IMR-90 (cell line): Measurements from ENCODE around the gene ABCC4. TPM values are rescaled to one million over a fixed set of nuclear protein-coding genes. Genes with fewer than 3 reads are reported as not detected.

Source experiments
- ATAC-seq: fragments of 200-7000 bp; cut with Tn5 transposase; 2 replicates; pipeline ENCODE4 v1.9.1; 2020; ENCODE audit warnings: low read depth, mild to moderate bottlenecking, moderate library complexity
- BruUV-seq: library from RNA; stranded (reverse); fragments of 400-500 nt; replicated peaks from 2 replicates; lab custom pipeline; 2021; lab: Mats Ljungman, UMichigan
- CTCF ChIA-PET: fragments of 300-600 bp; formaldehyde crosslinking; extraction: SDS; loops from one replicate; lab custom pipeline; 2021; ENCODE audit warnings: antibody characterized with exemption; lab: Yijun Ruan, JAX
- POLR2A ChIA-PET: fragments of 300-600 bp; sonication (Branson Sonifier 250); formaldehyde crosslinking; loops from one replicate; lab custom pipeline; 2022; ENCODE audit warnings: antibody characterized with exemption; ENCODE audit not compliant: unreplicated experiment; lab: Charles Lee
- DNase-seq: peaks from one replicate; pipeline ENCODE4 v3.0.0; 2013
- H2AFZ ChIP-seq: replicated peaks from 2 replicates; pipeline ENCODE3; 2013; ENCODE audit warnings: low read length, mild to moderate bottlenecking; ENCODE audit not compliant: poor library complexity
- H2AK5ac ChIP-seq: 2 replicates; pipeline ENCODE4 v1.6.1; 2013; ENCODE audit warnings: low read depth, low read length, inconsistent platforms
- H2AK9ac ChIP-seq: replicated peaks from 2 replicates; pipeline ENCODE3; 2013; ENCODE audit warnings: mild to moderate bottlenecking, low read depth, low read length, moderate library complexity; ENCODE audit not compliant: poor library complexity
- H2BK120ac ChIP-seq: 2 replicates; pipeline ENCODE4 v1.6.1; 2013; ENCODE audit warnings: low read depth, low read length, inconsistent platforms
- H2BK15ac ChIP-seq: 3 replicates; pipeline ENCODE4 v1.6.1; 2013; ENCODE audit warnings: low read depth, low read length, inconsistent platforms
- H2BK20ac ChIP-seq: 2 replicates; pipeline ENCODE4 v1.6.1; 2013; ENCODE audit warnings: low read depth, mild to moderate bottlenecking, inconsistent platforms, low read length, moderate library complexity
- H2BK5ac ChIP-seq: 2 replicates; pipeline ENCODE4 v1.6.1; 2013; ENCODE audit warnings: mild to moderate bottlenecking, low read depth, low read length, inconsistent platforms; ENCODE audit not compliant: poor library complexity, severe bottlenecking
- H3K14ac ChIP-seq: replicated peaks from 2 replicates; pipeline ENCODE4 v1.6.1; 2013; ENCODE audit warnings: low read depth, low read length, inconsistent platforms
- H3K18ac ChIP-seq: 2 replicates; pipeline ENCODE4 v1.6.1; 2013; ENCODE audit warnings: low read depth, low read length, control low read depth
- H3K23ac ChIP-seq: 2 replicates; pipeline ENCODE4 v1.6.1; 2013; ENCODE audit warnings: low read depth, low read length, inconsistent platforms
- H3K27ac ChIP-seq: 2 replicates; pipeline ENCODE4 v1.5.1; 2013; ENCODE audit warnings: mild to moderate bottlenecking, control low read depth, low read length; ENCODE audit not compliant: insufficient read depth
- H3K27me3 ChIP-seq: 2 replicates; pipeline ENCODE4 v1.6.1; 2013; ENCODE audit warnings: low read length; ENCODE audit not compliant: control insufficient read depth, insufficient read depth
- H3K36me3 ChIP-seq: 2 replicates; pipeline ENCODE4 v1.6.1; 2013; ENCODE audit warnings: low read length, mixed read lengths; ENCODE audit not compliant: control insufficient read depth, insufficient read depth
- H3K4ac ChIP-seq: 2 replicates; pipeline ENCODE4 v1.6.1; 2013; ENCODE audit warnings: low read depth, low read length, inconsistent platforms
- H3K4me1 ChIP-seq: 2 replicates; pipeline ENCODE4 v1.6.1; 2013; ENCODE audit warnings: low read length, mixed read lengths; ENCODE audit not compliant: control insufficient read depth, insufficient read depth
- H3K4me2 ChIP-seq: 2 replicates; pipeline ENCODE4 v1.6.1; 2013; ENCODE audit warnings: low read depth, mild to moderate bottlenecking, control low read depth, low read length, moderate library complexity
- H3K4me3 ChIP-seq: 2 replicates; pipeline ENCODE4 v1.5.1; 2013; ENCODE audit warnings: low read depth, mild to moderate bottlenecking, control low read depth, low read length, moderate library complexity; ENCODE audit not compliant: insufficient read depth
- H3K56ac ChIP-seq: 2 replicates; pipeline ENCODE4 v1.6.1; 2013; ENCODE audit warnings: low read length, inconsistent platforms; ENCODE audit not compliant: insufficient read depth; ENCODE audit errors: extremely low read depth
- H3K79me1 ChIP-seq, 2 experiments: 2 replicates each; pipeline ENCODE4 v1.6.1; 2013; ENCODE audit warnings: low read length in 2 of 2, inconsistent platforms in 1 of 2, low read depth in 1 of 2
- H3K9ac ChIP-seq: 2 replicates; pipeline ENCODE4 v1.6.1; 2013; ENCODE audit warnings: low read depth, low read length, control low read depth
- H3K9me1 ChIP-seq: 2 replicates; pipeline ENCODE4 v1.6.1; 2013; ENCODE audit warnings: low read length, inconsistent platforms; ENCODE audit not compliant: insufficient read depth
- H3K9me3 ChIP-seq: 2 replicates; pipeline ENCODE4 v1.6.1; 2013; ENCODE audit warnings: low read length; ENCODE audit not compliant: control insufficient read depth, insufficient read depth
- H4K20me1 ChIP-seq: 2 replicates; pipeline ENCODE4 v1.6.1; 2013; ENCODE audit warnings: low read length, inconsistent platforms; ENCODE audit not compliant: insufficient read depth
- H4K5ac ChIP-seq: 2 replicates; pipeline ENCODE4 v1.6.1; 2013; ENCODE audit warnings: mild to moderate bottlenecking, low read depth, low read length, control low read depth
- H4K8ac ChIP-seq, 2 experiments: 2 replicates each; pipeline ENCODE4 v1.6.1; 2013; ENCODE audit warnings: low read depth in 2 of 2, low read length in 2 of 2, control low read depth in 1 of 2, inconsistent platforms in 1 of 2
- H4K91ac ChIP-seq: 2 replicates; pipeline ENCODE4 v1.6.1; 2013; ENCODE audit warnings: low read depth, low read length, inconsistent platforms; ENCODE audit not compliant: insufficient read depth
- CHD1 ChIP-seq: IDR thresholded peaks from 2 replicates; pipeline ENCODE4 v1.6.1; 2012; ENCODE audit warnings: low read depth, low read length, improper control_type of control experiment
- FOS ChIP-seq: fragments of 150-350 bp; IDR thresholded peaks from 2 replicates; pipeline ENCODE4 v1.6.1; 2016; ENCODE audit warnings: low read depth, low read length
- MAZ ChIP-seq: IDR thresholded peaks from 2 replicates; pipeline ENCODE4 v1.6.1; 2012; ENCODE audit warnings: low read depth, mild to moderate bottlenecking, low read length, improper control_type of control experiment, moderate library complexity, borderline replicate concordance
- MXI1 ChIP-seq: IDR thresholded peaks from 2 replicates; pipeline ENCODE4 v1.6.1; 2012; ENCODE audit warnings: low read depth, mild to moderate bottlenecking, low read length, moderate library complexity, borderline replicate concordance
- RCOR1 ChIP-seq: IDR thresholded peaks from 2 replicates; pipeline ENCODE4 v1.6.1; 2012; ENCODE audit warnings: mild to moderate bottlenecking, low read length, improper control_type of control experiment; ENCODE audit not compliant: insufficient replicate concordance
- WGBS, 2 experiments: methylation state at CpG; one replicate each; pipeline versions ENCODE4 v1.1.5 to v1.1.7; 2013; ENCODE audit warnings: missing lambda C conversion rate in 2 of 2; ENCODE audit not compliant: insufficient read length in 1 of 2; ENCODE audit errors: extremely low coverage in 2 of 2; 5-methylcytosine and 5-hydroxymethylcytosine counted together
- dilution Hi-C: fragments of 300-500 bp; cut with HindIII; formaldehyde crosslinking; loops from one replicate; pipeline ENCODE4 v1.14.3; 2018; ENCODE audit warnings: low sequenced_read_pairs; ENCODE audit not compliant: unreplicated experiment
- in situ Hi-C: fragments of 300-500 bp; cut with MboI; formaldehyde crosslinking; loops from 3 replicates; pipeline ENCODE4 v1.14.3; 2019; ENCODE audit warnings: low sequenced_read_pairs, inconsistent platforms, mixed read lengths
- intact Hi-C: fragments of 100-400 bp; cut with micrococcal nuclease; formaldehyde crosslinking; loops from 2 replicates; pipeline ENCODE4 v1.10.0; 2022
- polyA plus RNA-seq, 3 experiments: library from polyadenylated mRNA; depleted of rRNA; stranded (reverse); fragments of >200 nt; gene quantifications; 2 replicates each; pipeline ENCODE4 v1.2.3, GENCODE V29; 2012; ENCODE audit warnings: low replicate concordance in 1 of 3
- total RNA-seq: library from RNA; depleted of rRNA; stranded (reverse); fragments of >200 nt; gene quantifications from 2 replicates; pipeline ENCODE4 v1.2.3, GENCODE V29; 2012
- TF ChIP-seq, protein P1 (sequence below): fragments of 150-350 bp; IDR thresholded peaks from 2 replicates; pipeline ENCODE4 v1.6.1; 2017; ENCODE audit warnings: mild to moderate bottlenecking, antibody characterized with exemption, low read length, low read depth

ABCC4 gene
- total and polyA plus RNA-seq, 2 of the 4 experiments (the other 2 are of a cell fraction), result 16.6 to 41.4 TPM

DNA sequence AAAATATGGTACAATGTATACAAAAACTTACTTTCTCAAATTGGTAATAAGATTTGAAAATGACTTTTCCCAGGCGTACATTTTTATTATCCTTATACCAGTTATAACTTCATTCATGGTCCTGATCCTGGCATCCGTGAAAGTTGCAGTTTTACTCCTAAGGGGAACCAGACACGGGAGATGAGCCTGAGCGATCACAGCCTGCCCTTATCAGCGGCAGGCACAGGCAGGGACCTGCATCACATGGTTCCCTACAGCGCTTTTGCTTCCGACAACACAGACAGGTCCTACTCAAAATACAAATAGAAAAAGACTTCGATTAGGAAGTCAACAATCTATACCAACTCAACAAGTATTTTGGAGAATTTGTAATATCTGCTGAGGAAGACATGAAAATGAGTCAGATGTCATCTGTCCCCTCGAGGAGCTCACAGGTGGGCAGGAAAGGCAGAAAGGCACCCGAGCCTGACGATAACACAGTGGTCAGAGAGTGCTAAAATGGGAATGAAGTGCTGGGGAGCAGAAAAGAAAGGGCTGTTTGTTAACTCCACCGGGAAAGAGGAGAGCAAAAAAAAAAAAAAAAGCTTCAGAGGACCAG is 93.4 kb downstream of the ABCC4 start (continued):
- TF ChIP-seq, protein P1, sequence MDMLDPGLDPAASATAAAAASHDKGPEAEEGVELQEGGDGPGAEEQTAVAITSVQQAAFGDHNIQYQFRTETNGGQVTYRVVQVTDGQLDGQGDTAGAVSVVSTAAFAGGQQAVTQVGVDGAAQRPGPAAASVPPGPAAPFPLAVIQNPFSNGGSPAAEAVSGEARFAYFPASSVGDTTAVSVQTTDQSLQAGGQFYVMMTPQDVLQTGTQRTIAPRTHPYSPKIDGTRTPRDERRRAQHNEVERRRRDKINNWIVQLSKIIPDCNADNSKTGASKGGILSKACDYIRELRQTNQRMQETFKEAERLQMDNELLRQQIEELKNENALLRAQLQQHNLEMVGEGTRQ, result no peak
- TF ChIP-seq RCOR1, result no peak
- no peak for TF ChIP-seq MXI1
- no peak for TF ChIP-seq FOS

DNA sequence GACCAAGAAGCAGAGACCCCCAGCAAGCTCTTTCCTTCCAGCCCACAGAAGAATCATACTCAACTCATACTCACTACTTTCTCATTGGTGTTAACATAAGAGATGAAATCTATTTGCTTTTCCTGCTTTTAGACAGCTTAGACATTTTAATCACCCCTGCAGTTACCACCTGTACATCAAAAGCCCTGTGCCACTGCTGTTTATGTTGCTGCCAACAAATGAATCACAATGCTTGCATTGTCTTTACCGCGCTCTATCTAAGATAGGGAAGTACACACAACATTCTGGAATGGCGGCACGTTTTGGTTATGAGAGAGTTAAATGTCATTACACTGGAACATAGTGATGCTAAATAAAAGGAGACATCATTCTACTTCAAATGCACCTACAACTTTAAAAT is 95.1 kb downstream of the ABCC4 start:
- ATAC-seq (no peak), DNase-seq (no peak)
- Histone ChIP-seq H3K4me1 (no peaks in the 10 kb centered on the region), H2AFZ (no peak overlapping the region), H3K23ac (no peak overlapping the region), H3K14ac (no peak overlapping the region), H3K79me1 (peaks cover 19 to 54% of the 10 kb centered on the region in 2 experiments), H2AK5ac (no peak overlapping the region), H3K27me3 (no peaks in the 10 kb centered on the region), H4K8ac (no peak overlapping the region), H2BK5ac (no peak overlapping the region), H3K18ac (no peak overlapping the region), H3K27ac (no peak overlapping the region), H3K36me3 (peaks cover 65% of the 10 kb centered on the region), H4K20me1 (no peaks in the 10 kb centered on the region), H3K56ac (no peak overlapping the region), H2BK120ac (no peak overlapping the region), H4K5ac (no peak overlapping the region), H3K9me1 (peaks cover 6% of the 10 kb centered on the region), H3K4me3 (no peak overlapping the region), H2AK9ac (no peak overlapping the region), H4K91ac (no peak overlapping the region), H3K4ac (no peak overlapping the region), H3K4me2 (no peak overlapping the region), H3K9ac (no peak overlapping the region), H2BK15ac (no peak overlapping the region), H3K9me3 (no peaks in the 10 kb centered on the region), H2BK20ac (no peak overlapping the region)
- ChIA-PET POLR2A (no interaction called here), CTCF (no interaction called here)
- WGBS, 2 experiments, result no CpG with 5 or more reads among the region's 4 CpGs
- intact Hi-C loops (no loop called here), dilution Hi-C loops (no loop called here), in situ Hi-C loops (no loop called here)
- BruUV-seq, result no TSS peak
- TF ChIP-seq MAZ (no peak), CHD1 (no peak)
